Fibroblast of lung (primary cell): Measurements from ENCODE around the gene EFNB2. TPM values are rescaled to one million over a fixed set of nuclear protein-coding genes. Genes with fewer than 3 reads are reported as not detected.

ENCODE experiments used
- DNase-seq, 2 donors: peaks; one replicate each; pipeline versions ENCODE4 v3.0.0 to v3.0.0-alpha.2; 2010; ENCODE audit warnings: low read depth in 2 of 2
- H2AFZ ChIP-seq: 2 replicates; pipeline ENCODE4 v1.5.1; 2012; ENCODE audit warnings: low read length, control low read depth, inconsistent platforms
- H3K27ac ChIP-seq: 2 replicates; pipeline ENCODE4 v1.5.1; 2011; ENCODE audit warnings: low read length, control low read depth; ENCODE audit not compliant: insufficient read depth
- H3K27me3 ChIP-seq: 2 replicates; pipeline ENCODE4 v1.5.1; 2011; ENCODE audit warnings: mild to moderate bottlenecking, low read length; ENCODE audit not compliant: control insufficient read depth, insufficient read depth
- H3K36me3 ChIP-seq: 2 replicates; pipeline ENCODE4 v1.5.1; 2011; ENCODE audit warnings: low read length; ENCODE audit not compliant: control insufficient read depth, insufficient read depth
- H3K4me1 ChIP-seq: 2 replicates; pipeline ENCODE4 v1.5.1; 2011; ENCODE audit warnings: low read length; ENCODE audit not compliant: control insufficient read depth, insufficient read depth; ENCODE audit errors: extremely low read depth
- H3K4me2 ChIP-seq: 2 replicates; pipeline ENCODE4 v1.5.1; 2011; ENCODE audit warnings: low read length, control low read depth; ENCODE audit not compliant: insufficient read depth; ENCODE audit errors: extremely low read depth
- H3K4me3 ChIP-seq, 4 experiments: fragments of 200-600 bp in 1 of 4; sonication (generic) in 1 of 4; replicated peaks in 1 of 4; 2 replicates each; pipeline ENCODE4 v1.5.1; 2011 to 2016; ENCODE audit warnings: low read length in 4 of 4, low read depth in 3 of 4, mild to moderate bottlenecking in 3 of 4, control low read depth in 2 of 4, inconsistent platforms in 1 of 4, mixed read lengths in 1 of 4; ENCODE audit not compliant: insufficient read depth in 1 of 4; ENCODE audit errors: control extremely low read depth in 1 of 4
- H3K79me2 ChIP-seq: 2 replicates; pipeline ENCODE4 v1.5.1; 2012; ENCODE audit warnings: mild to moderate bottlenecking, low read length, inconsistent platforms; ENCODE audit not compliant: control insufficient read depth, insufficient read depth
- H3K9ac ChIP-seq: 2 replicates; pipeline ENCODE4 v1.5.1; 2011; ENCODE audit warnings: mild to moderate bottlenecking, low read length, control low read depth; ENCODE audit not compliant: insufficient read depth
- H3K9me3 ChIP-seq: 2 replicates; pipeline ENCODE4 v1.5.1; 2012; ENCODE audit warnings: low read depth, low read length; ENCODE audit not compliant: control insufficient read depth, insufficient read depth
- H4K20me1 ChIP-seq: 2 replicates; pipeline ENCODE4 v1.5.1; 2011; ENCODE audit warnings: low read length; ENCODE audit not compliant: control insufficient read depth, insufficient read depth; ENCODE audit errors: extremely low read depth
- EZH2 ChIP-seq: IDR thresholded peaks from 2 replicates; pipeline ENCODE4 v1.5.1; 2012; ENCODE audit warnings: low read length, control low read depth, mild to moderate bottlenecking; ENCODE audit errors: missing control alignments
- polyA plus RNA-seq, 2 donors: library from polyadenylated mRNA; depleted of rRNA in 1 of 2; stranded (reverse) in 1 of 2; unstranded in 1 of 2; fragments of >200 nt; gene quantifications; 2 replicates each; pipeline ENCODE4 v1.2.1, GENCODE V29; 2011 to 2012; ENCODE audit warnings: missing spikeins in 1 of 2
- total RNA-seq: library from RNA; depleted of rRNA; stranded (reverse); fragments of >200 nt; gene quantifications from 2 replicates; pipeline ENCODE4 v1.2.1, GENCODE V29; 2014
- TF ChIP-seq, protein P1 (sequence below), 2 donors: IDR thresholded peaks in 1 of 2; conservative IDR thresholded peaks in 1 of 2; 1 replicate in 1 of 2; 2 replicates in 1 of 2; pipeline ENCODE4 v1.5.1; 2011 to 2012; ENCODE audit warnings: low read length in 2 of 2, control low read depth in 1 of 2, inconsistent platforms in 1 of 2, low read depth in 1 of 2, mild to moderate bottlenecking in 1 of 2

EFNB2 gene
- total and polyA plus RNA-seq, 2 donors (not counting 1 experiment from before 2014, with no cell fraction given) = 13.5 to 20.0 TPM

DNA sequence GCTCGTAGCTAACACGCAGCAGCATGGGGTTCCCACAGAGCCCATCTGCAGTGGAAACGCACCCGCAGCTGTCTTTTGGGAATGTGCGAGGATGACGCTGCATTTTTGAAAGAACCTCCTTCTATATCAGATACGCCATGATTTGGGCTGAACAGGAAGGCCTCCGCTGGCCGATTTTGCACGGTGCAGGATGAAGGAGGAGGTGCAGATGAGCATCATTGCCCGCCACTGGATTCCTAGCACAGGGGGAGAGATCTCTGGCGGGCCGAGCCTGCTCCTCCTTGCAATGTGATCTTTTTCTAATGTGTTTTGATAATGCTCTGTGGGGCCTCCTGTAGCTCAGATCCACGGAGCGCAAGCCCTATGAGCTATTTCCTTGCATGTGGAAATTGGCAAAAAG lies 55.5 kb downstream of the EFNB2 start:
- Histone ChIP-seq H3K4me3 (no peak overlapping the region), H3K27ac (no peak overlapping the region), H3K4me2 (no peak overlapping the region), H4K20me1 (no peaks in the 10 kb centered on the region), H3K36me3 (no peaks in the 10 kb centered on the region), H3K4me1 (no peaks in the 10 kb centered on the region), H3K79me2 (no peaks in the 10 kb centered on the region), H2AFZ (no peak overlapping the region), H3K9ac (no peak overlapping the region), H3K27me3 (no peaks in the 10 kb centered on the region), H3K9me3 (no peaks in the 10 kb centered on the region)
- no peak for TF ChIP-seq EZH2
- TF ChIP-seq, protein P1, sequence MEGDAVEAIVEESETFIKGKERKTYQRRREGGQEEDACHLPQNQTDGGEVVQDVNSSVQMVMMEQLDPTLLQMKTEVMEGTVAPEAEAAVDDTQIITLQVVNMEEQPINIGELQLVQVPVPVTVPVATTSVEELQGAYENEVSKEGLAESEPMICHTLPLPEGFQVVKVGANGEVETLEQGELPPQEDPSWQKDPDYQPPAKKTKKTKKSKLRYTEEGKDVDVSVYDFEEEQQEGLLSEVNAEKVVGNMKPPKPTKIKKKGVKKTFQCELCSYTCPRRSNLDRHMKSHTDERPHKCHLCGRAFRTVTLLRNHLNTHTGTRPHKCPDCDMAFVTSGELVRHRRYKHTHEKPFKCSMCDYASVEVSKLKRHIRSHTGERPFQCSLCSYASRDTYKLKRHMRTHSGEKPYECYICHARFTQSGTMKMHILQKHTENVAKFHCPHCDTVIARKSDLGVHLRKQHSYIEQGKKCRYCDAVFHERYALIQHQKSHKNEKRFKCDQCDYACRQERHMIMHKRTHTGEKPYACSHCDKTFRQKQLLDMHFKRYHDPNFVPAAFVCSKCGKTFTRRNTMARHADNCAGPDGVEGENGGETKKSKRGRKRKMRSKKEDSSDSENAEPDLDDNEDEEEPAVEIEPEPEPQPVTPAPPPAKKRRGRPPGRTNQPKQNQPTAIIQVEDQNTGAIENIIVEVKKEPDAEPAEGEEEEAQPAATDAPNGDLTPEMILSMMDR (conservative IDR thresholded peaks at IDR 0.05 in 1 of 2, IDR thresholded peaks at IDR 0.05 in 1 of 2; ENCODE audit: low read depth in 1 of 2, low read length in 2 of 2) = no peak
- DNase-seq = no peak

DNA sequence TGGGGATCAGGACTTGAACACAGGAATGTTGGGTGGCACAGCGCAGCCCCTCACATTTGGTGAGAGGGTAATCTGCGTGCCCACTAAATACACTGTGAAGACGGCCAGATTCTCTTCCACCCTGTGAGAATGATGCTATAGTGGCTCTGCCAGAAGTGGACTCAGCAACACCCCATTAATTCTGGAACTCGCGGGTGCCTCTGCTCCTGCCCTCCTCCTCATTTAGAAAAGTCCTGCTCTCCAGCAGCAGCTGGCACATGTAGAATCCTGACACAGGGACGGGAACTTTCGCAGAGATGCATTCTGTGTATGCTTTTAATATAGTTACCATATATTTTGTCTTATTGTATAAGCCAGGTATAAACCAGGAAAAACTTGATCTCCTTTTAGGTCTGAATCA lies 57.3 kb downstream of the EFNB2 start:
- H3K27ac ChIP-seq = no peak overlapping the region
- no peak overlapping the region for H3K9ac ChIP-seq
- H3K36me3 ChIP-seq = no peaks in the 10 kb centered on the region
- no peak overlapping the region for H2AFZ ChIP-seq
- H3K9me3 ChIP-seq = no peaks in the 10 kb centered on the region
- H3K4me2 ChIP-seq = no peak overlapping the region
- no peaks in the 10 kb centered on the region for H3K27me3 ChIP-seq
- H3K4me1 ChIP-seq = no peaks in the 10 kb centered on the region
- H3K79me2 ChIP-seq = no peaks in the 10 kb centered on the region
- H3K4me3 ChIP-seq = no peak overlapping the region
- DNase-seq = no peak
- TF ChIP-seq EZH2 = no peak
- TF ChIP-seq, protein P1 (conservative IDR thresholded peaks at IDR 0.05 in 1 of 2, IDR thresholded peaks at IDR 0.05 in 1 of 2; ENCODE audit: low read depth in 1 of 2, low read length in 2 of 2) = no peak
- no peaks in the 10 kb centered on the region for H4K20me1 ChIP-seq

- Histone ChIP-seq H2AFZ (no peak overlapping the region), H3K9ac (no peak overlapping the region), H4K20me1 (no peaks in the 10 kb centered on the region), H3K4me3 (no peak overlapping the region), H3K4me2 (no peak overlapping the region), H3K4me1 (no peaks in the 10 kb centered on the region), H3K27me3 (no peaks in the 10 kb centered on the region), H3K27ac (no peak overlapping the region), H3K79me2 (no peaks in the 10 kb centered on the region), H3K9me3 (no peaks in the 10 kb centered on the region), H3K36me3 (no peaks in the 10 kb centered on the region)
- TF ChIP-seq EZH2 = no peak
- TF ChIP-seq, protein P1 (conservative IDR thresholded peaks at IDR 0.05 in 1 of 2, IDR thresholded peaks at IDR 0.05 in 1 of 2; ENCODE audit: low read depth in 1 of 2, low read length in 2 of 2) = no peak
- no peak for DNase-seq
Observed at GRCh38 chr13:106477303-106477702, 58.2 kb downstream of the EFNB2 start.
